ENCODE data around the gene TENM4. TPM values are rescaled to one million over a fixed set of nuclear protein-coding genes. Genes with fewer than 3 reads are reported as not detected.

The TENM4 gene
- total RNA-seq, 2 experiments from 2014 or later, result not detected

DNA sequence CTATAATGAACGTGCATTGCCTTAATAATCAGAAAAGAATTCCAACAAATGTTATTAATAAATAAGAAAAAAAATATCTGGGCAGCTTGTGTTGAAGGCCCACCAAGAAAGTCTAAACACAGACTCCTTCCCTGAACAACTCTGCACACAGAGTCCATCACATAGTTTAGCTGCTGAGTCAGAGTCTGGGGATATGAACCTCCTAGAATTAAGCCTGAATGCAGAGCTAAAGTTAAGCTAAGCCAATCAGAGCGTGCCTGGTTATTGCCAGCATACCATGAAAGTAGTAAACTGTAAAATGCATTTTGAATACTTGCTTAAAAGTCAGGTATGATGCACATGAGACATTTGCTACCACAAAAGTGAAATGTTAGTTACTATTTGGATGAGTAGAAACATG is 25.6 kb upstream of the TENM4 start:
- POLR2A ChIA-PET, result no interaction called here
- H3K27ac Mint-ChIP-seq, result no peak overlapping the region
- no peaks in the 10 kb centered on the region for H3K9me3 Mint-ChIP-seq
- H3K27me3 Mint-ChIP-seq, result no peaks in the 10 kb centered on the region
- no peaks in the 10 kb centered on the region for H3K4me1 Mint-ChIP-seq
- H3K36me3 Mint-ChIP-seq, result no peaks in the 10 kb centered on the region
- DNase-seq, result no peak
- ATAC-seq (ENCODE audit: low read depth), result no peak
- no peak overlapping the region for H3K4me3 Mint-ChIP-seq

DNA sequence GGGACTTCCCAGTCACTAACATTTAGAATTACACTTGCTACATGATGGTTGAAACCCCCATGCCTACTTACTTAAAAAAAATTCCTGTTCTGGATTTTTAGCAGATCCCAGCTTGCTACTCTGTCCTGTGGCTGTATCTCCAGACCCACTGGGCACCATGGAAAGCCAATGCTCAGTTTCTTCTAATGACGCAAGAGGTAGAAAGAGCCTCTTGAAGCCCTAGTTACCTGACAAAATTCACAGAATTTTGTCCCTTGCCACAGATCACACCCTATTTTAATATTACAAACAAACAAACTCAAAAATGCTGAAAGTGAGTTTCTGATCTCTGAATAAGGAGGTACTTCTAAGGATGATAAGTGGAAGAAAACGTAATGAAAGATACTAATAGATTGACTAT is 24.3 kb upstream of the TENM4 start:
- no peaks in the 10 kb centered on the region for H3K4me1 Mint-ChIP-seq
- no peak overlapping the region for H3K27ac Mint-ChIP-seq
- H3K27me3 Mint-ChIP-seq, result no peaks in the 10 kb centered on the region
- ATAC-seq (ENCODE audit: low read depth) (no peak), DNase-seq (no peak)
- H3K4me3 Mint-ChIP-seq, result no peak overlapping the region
- no peaks in the 10 kb centered on the region for H3K9me3 Mint-ChIP-seq
- POLR2A ChIA-PET, result no interaction called here
- no peaks in the 10 kb centered on the region for H3K36me3 Mint-ChIP-seq

DNA sequence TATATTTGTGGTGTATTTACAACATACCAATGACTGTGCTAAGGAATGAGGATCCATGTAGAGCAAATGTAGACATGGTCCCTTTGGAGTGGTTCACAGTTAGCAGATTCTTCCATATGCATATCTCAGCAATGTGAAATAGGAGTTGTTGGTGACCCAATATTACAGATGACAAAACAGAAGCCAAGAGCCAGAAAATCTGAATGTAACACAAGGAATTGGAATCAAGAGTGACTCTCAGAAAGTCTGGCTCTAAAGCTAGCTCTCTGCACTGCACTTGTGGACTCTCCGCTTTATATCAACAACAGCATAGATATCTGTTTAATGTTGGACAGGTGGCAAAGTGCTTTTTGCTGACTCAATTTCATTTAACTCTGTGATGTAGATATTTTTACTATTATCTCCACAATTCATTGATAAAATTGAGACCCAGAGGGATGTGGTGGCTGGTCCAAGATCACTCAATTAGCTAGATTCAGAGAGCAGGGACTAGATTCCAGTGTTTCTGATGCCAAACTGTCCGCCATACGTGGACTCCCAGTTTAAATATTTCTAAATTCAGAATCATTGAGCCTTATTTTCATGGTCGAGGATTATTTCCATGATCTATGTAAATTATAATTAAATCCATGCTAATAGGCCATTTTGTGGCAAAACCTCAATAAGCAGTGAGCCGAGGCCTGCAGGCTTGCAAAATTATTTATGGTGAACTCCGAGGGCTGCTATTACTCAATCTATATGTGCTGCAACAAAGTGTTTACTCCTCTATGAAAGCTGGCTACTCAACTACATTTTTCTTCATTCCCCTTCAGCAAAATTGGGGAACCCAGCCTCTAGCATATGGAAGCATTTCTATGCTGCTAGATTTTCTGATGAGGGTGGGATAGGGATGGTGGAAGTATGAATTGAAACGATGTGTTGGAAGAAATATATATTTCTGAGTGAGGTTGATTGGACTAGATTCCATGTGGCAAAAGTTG is 21.1 kb upstream of the TENM4 start:
- H3K27me3 Mint-ChIP-seq, result no peaks in the 10 kb centered on the region
- no peaks in the 10 kb centered on the region for H3K36me3 Mint-ChIP-seq
- POLR2A ChIA-PET, result no interaction called here
- no peak for ATAC-seq (ENCODE audit: low read depth)
- H3K9me3 Mint-ChIP-seq, result no peaks in the 10 kb centered on the region
- no peak overlapping the region for H3K4me3 Mint-ChIP-seq
- H3K27ac Mint-ChIP-seq, result no peak overlapping the region
- DNase-seq, result no peak
- H3K4me1 Mint-ChIP-seq, result no peaks in the 10 kb centered on the region

DNA sequence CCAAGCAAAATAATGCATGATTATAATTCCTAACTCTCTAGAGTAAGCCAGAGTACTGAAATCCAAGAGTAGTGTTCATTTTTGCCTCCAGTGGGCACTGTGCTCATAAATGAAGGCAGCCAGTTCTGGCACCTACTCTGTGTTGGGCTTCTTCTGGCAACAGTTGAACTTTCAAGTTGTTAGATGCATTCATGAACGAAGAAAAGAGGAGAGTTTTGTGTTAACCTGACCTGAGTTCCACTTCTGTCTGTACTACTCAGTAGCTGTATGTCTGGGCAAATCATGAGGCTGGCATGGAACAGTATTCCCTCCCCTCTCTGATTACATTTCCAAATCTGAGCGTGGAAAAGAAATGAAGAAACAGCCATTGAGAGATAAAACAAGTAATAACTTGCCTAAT is 20.3 kb upstream of the TENM4 start:
- POLR2A ChIA-PET, result no interaction called here
- no peak overlapping the region for H3K4me3 Mint-ChIP-seq
- DNase-seq, result no peak
- H3K27me3 Mint-ChIP-seq, result no peaks in the 10 kb centered on the region
- H3K36me3 Mint-ChIP-seq, result no peaks in the 10 kb centered on the region
- peaks cover 2% of the 10 kb centered on the region for H3K9me3 Mint-ChIP-seq
- no peaks in the 10 kb centered on the region for H3K4me1 Mint-ChIP-seq
- no peak for ATAC-seq (ENCODE audit: low read depth)
- no peak overlapping the region for H3K27ac Mint-ChIP-seq

DNA sequence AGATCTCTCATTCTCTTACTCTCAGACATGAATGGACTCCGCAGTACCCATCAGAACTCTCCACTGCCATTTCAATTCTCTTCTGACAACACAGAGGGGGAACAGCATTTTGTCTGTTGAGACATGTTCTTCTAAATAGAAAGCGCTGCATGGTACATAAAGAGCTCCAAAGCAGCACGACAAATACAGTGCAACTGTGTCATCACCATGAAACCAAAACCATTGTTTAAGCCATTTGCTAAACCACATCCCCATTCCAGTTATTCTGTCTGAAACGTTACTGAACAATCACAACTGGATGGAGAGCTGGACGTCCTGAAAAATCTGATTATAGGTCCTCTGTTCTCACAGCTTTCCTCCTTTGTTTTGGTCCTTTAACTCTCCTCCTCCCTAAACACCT is 17.9 kb upstream of the TENM4 start:
- no peak overlapping the region for H3K27ac Mint-ChIP-seq
- no peak overlapping the region for H3K4me3 Mint-ChIP-seq
- H3K9me3 Mint-ChIP-seq, result peaks cover 2% of the 10 kb centered on the region
- ATAC-seq (ENCODE audit: low read depth) (no peak), DNase-seq (no peak)
- no peaks in the 10 kb centered on the region for H3K36me3 Mint-ChIP-seq
- H3K27me3 Mint-ChIP-seq, result no peaks in the 10 kb centered on the region
- H3K4me1 Mint-ChIP-seq, result no peaks in the 10 kb centered on the region
- POLR2A ChIA-PET, result no interaction called here

DNA sequence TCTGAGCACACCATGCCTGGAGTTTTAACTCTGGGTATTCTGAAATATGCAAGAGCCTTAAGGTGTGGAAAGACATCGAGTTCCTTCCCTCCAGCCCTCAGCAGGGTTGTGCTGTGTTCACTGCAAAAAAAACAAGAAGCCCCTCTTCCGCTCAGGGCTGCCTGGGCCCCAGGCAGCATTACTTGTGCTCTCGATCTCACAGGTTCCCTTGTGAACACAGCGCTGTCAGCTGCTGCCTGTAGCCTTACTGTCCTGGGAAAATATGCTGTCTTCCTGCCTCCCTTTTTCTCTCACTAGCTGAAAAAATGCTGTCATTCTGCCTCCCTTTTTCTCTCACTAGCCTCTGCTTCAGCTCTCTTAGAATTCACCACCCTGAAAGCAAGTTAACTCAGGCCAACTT is 15.7 kb upstream of the TENM4 start:
- POLR2A ChIA-PET, result no interaction called here
- Mint-ChIP-seq H3K4me1 (no peaks in the 10 kb centered on the region), H3K27me3 (peaks cover 4% of the 10 kb centered on the region), H3K36me3 (no peaks in the 10 kb centered on the region), H3K9me3 (peaks cover 2% of the 10 kb centered on the region), H3K27ac (no peak overlapping the region), H3K4me3 (no peak overlapping the region)
- ATAC-seq (ENCODE audit: low read depth) (no peak), DNase-seq (no peak)

DNA sequence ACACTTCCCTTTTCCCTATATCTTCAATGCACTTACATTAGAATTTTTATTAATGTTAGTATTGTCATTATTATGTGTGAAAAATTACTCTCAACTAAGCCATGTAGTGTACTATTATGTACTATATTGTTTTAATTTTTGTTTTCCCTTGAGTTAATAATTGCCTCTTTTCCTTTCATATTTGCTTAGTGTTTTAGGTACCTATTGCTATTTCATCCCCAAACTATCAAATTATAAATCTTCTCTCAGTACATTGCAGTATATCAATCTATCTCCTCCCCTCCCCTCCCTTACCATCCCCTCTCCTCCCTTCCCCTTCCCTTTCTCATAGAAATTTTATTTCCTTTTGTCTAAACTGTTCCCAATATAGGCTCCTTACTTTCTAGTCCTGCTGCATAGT is 12.8 kb upstream of the TENM4 start:
- H3K4me3 Mint-ChIP-seq, result no peak overlapping the region
- H3K36me3 Mint-ChIP-seq, result no peaks in the 10 kb centered on the region
- POLR2A ChIA-PET, result no interaction called here
- H3K9me3 Mint-ChIP-seq, result peaks cover 2% of the 10 kb centered on the region
- no peak for DNase-seq
- ATAC-seq (ENCODE audit: low read depth), result no peak
- H3K4me1 Mint-ChIP-seq, result no peaks in the 10 kb centered on the region
- peaks cover 4% of the 10 kb centered on the region for H3K27me3 Mint-ChIP-seq
- no peak overlapping the region for H3K27ac Mint-ChIP-seq

DNA sequence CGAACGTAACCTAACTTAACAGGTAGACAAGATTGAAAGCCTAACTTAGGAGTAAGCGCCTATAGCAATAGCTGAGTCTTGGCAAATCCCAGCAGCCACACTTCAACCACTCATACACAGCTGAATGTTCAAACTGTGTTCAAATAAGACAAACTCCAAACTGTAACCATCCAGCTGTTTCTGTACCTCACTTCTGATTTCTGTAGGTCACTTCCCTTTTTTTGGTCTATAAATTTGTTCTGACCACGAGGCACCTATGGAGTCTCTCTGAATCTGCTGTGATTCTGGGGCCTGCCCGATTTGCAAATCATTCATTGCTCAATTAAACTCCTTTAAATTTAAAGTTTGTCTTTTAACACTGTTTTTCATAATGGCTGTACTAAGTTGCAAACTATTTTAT is 8.2 kb upstream of the TENM4 start:
- Mint-ChIP-seq H3K9me3 (peaks cover 2% of the 10 kb centered on the region), H3K27me3 (peaks cover 11% of the 10 kb centered on the region), H3K4me3 (no peak overlapping the region), H3K27ac (no peak overlapping the region), H3K36me3 (no peaks in the 10 kb centered on the region), H3K4me1 (no peaks in the 10 kb centered on the region)
- POLR2A ChIA-PET, result no interaction called here
- no peak for DNase-seq
- no peak for ATAC-seq (ENCODE audit: low read depth)

DNA sequence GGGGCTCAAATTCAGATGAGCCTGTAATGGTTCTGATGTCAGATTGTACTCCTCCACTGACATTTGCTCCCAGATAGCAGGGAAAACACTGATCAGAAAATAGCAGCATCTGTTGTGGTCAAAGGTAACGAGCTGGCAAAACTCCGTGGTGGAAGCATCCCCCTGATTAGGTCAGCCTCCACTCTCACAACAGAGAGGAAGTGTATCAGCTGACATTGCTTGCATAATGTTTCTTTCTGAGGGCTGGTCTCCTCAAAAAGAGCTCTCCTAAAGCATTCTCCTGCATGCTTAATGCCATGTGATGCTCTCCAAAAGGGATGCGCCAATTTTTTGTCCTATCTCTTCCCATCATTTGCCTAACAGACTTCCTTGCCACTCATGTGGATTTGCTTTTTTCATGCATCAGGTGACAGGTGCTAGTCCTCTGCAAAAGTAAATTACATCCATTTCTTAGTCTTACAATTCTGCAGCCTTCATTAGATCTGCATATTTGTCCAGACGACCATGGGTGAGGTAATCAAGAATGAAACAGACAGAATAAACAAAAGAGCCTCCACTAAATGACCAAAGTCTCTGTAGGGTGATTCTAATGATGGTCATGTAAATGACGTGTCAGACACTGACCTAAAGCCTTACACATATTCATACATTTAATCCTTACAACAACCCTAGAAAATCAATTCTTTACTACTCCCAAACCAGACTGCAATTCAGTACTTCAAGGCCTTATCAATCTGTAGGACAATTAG is 6.4 kb upstream of the TENM4 start:
- Mint-ChIP-seq H3K4me3 (no peak overlapping the region), H3K27ac (no peak overlapping the region), H3K4me1 (no peaks in the 10 kb centered on the region), H3K36me3 (no peaks in the 10 kb centered on the region), H3K27me3 (peaks cover 17% of the 10 kb centered on the region), H3K9me3 (peaks cover 2% of the 10 kb centered on the region)
- DNase-seq (no peak), ATAC-seq (ENCODE audit: low read depth) (no peak)
- POLR2A ChIA-PET, result no interaction called here

DNA sequence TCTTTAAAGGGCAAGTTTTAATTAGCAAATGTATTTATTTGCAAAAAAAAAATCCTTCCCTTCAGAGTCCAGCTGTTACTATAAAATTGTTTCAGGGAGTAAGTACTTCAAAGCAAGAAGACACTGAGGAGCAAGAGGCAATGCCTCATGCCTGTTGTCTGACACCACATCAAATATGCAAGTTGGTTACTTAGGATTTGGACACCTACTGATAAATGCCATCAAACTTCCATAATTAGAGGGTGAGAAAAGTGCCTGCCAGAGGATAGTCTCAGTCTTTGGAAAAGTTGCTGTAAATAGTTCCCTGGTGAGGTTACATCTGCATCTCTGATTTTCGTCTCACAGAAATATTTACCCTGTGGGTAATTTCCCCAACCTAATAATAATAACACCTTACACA is 4.1 kb upstream of the TENM4 start:
- POLR2A ChIA-PET, result no interaction called here
- Mint-ChIP-seq H3K27me3 (peaks cover 31% of the 10 kb centered on the region), H3K27ac (no peak overlapping the region), H3K9me3 (peaks cover 2% of the 10 kb centered on the region), H3K36me3 (no peaks in the 10 kb centered on the region), H3K4me3 (no peak overlapping the region), H3K4me1 (peaks cover 5% of the 10 kb centered on the region)
- ATAC-seq (ENCODE audit: low read depth) (no peak), DNase-seq (no peak)

DNA sequence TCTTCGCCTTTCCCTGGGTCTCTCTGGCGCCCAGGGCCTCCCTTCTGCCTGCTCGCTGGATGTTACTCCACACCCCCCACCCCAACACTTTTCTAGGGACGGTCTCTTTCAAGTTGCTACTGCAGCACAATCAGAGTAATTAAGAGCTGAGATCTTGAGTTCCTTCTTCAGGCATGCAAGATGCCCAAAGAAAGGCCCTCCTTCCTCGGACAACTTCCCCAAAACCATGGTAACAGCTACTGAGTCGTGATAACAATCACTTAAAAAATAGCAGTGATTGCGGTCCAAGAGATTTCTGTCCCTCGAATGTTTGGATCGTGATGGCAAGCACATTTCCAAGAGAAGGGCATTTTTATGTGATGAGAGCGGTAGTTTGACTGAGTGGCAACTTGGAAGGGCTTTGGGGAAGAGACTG is 638 bp upstream of the TENM4 start:
- Mint-ChIP-seq H3K27ac (peak overlapping the region; percentile 61), H3K27me3 (peaks cover 60% of the 10 kb centered on the region), H3K4me1 (peaks cover 11% of the 10 kb centered on the region), H3K36me3 (no peaks in the 10 kb centered on the region), H3K4me3 (no peak overlapping the region), H3K9me3 (peaks cover 2% of the 10 kb centered on the region)
- DNase-seq (no peak), ATAC-seq (ENCODE audit: low read depth) (no peak)
- POLR2A ChIA-PET, result no interaction called here

DNA sequence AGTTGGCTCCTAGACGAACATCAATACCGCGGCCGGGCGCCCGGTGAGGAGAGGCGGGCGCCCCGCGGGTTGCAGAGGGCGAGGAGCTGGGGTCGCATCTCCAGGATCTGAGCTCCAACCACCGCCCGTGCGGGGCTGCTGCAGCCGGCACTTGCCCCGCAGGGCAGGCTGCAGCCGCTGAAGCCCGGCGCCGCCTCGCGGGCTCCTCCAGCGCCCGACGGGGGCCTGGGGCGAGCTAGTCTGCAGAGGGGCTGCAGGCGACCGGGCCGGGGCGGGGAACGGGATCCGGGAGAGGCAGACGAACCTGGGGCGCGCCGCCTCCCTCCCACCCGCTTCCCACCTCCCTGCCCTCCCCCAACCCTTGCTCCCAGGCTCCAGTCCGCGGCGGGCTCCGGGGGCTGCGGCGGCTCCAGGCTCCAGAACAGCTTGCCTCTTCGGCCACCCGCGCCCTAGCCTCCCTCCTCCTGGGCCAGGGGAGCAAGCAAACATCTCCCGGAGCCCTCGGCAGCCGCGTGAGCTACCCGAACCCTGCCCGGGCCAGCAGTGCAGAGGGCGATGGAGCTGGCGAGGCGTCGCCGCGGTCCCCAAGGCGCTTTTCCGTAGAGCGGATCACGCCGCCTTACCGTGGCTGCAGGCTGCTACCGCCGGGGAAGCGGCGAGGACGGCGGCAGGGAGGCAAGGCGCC is 802 bp downstream of the TENM4 start:
- Mint-ChIP-seq H3K4me3 (no peak overlapping the region), H3K4me1 (peaks cover 11% of the 10 kb centered on the region), H3K36me3 (no peaks in the 10 kb centered on the region), H3K9me3 (peaks cover 2% of the 10 kb centered on the region), H3K27ac (no peak overlapping the region), H3K27me3 (peaks cover 71% of the 10 kb centered on the region)
- DNase-seq (peak; percentile 37), ATAC-seq (ENCODE audit: low read depth) (no peak)
- POLR2A ChIA-PET, result no interaction called here

DNA sequence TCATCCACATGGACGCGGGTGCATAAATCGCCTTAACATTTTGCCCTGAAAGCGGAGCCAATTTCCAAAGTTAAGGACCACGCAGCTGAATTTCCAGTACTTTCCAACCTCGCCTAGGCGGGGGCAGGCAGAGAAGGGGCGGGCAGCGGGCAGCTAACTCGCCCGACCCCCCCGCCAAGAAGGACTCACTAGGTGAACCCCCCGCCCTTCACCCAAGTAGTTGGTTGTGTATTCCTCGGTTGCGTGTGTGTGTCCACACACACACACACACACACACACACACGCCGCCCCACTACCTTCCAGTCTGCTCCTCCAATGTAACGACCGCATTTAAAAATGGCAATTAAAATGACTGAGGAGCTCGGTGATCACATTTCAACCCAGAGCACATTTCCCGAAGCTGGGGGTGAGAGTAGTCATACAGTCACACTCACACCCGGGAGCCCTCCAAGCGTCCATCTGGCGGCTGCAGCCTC is 1.4 kb downstream of the TENM4 start:
- no peak for DNase-seq
- Mint-ChIP-seq H3K27me3 (peaks cover 70% of the 10 kb centered on the region), H3K4me1 (peaks cover 11% of the 10 kb centered on the region), H3K4me3 (no peak overlapping the region), H3K9me3 (peaks cover 2% of the 10 kb centered on the region), H3K27ac (no peak overlapping the region), H3K36me3 (no peaks in the 10 kb centered on the region)
- POLR2A ChIA-PET, result no interaction called here
- no peak for ATAC-seq (ENCODE audit: low read depth)
